Endothelial cell of umbilical vein (primary cell): ENCODE data around the gene TRIM65.

ENCODE experiments used
- CTCF ChIP-seq, 2 donors: IDR thresholded peaks; 1 replicate in 1 of 2; 2 replicates in 1 of 2; pipeline ENCODE4 v1.5.1; 2011; ENCODE audit warnings: low read length in 2 of 2, mild to moderate bottlenecking in 2 of 2, moderate library complexity in 2 of 2, control low read depth in 1 of 2, inconsistent platforms in 1 of 2, low read depth in 1 of 2; ENCODE audit not compliant: insufficient read depth in 1 of 2; ENCODE audit errors: extremely low read depth in 1 of 2
- EZH2 ChIP-seq: IDR thresholded peaks from 2 replicates; pipeline ENCODE4 v1.6.1; 2012; ENCODE audit warnings: borderline replicate concordance, low read depth, mild to moderate bottlenecking, moderate library complexity, low read length, inconsistent platforms; ENCODE audit not compliant: severe bottlenecking
- FOS ChIP-seq: IDR thresholded peaks from 2 replicates; pipeline ENCODE4 v1.6.1; 2011; ENCODE audit warnings: mild to moderate bottlenecking, low read length, moderate library complexity, borderline replicate concordance; ENCODE audit not compliant: insufficient read depth
- JUN ChIP-seq: IDR thresholded peaks from 2 replicates; pipeline ENCODE4 v1.6.1; 2011; ENCODE audit warnings: borderline replicate concordance, low read depth; ENCODE audit not compliant: insufficient read length, insufficient read depth
- MAX ChIP-seq: IDR thresholded peaks from 2 replicates; pipeline ENCODE4 v1.6.1; 2011; ENCODE audit not compliant: insufficient read depth, insufficient read length
- MYC ChIP-seq: IDR thresholded peaks from one replicate; pipeline ENCODE4 v1.6.1; 2011; ENCODE audit warnings: mild to moderate bottlenecking, low read depth, low read length
- POLR2A ChIP-seq: IDR thresholded peaks from 2 replicates; pipeline ENCODE4 v1.6.1; 2012; ENCODE audit warnings: low read depth, mild to moderate bottlenecking, control low read depth, low read length
- POLR2AphosphoS5 ChIP-seq: IDR thresholded peaks from 2 replicates; pipeline ENCODE4 v1.6.1; 2012; ENCODE audit warnings: low read depth, mild to moderate bottlenecking, control low read depth, low read length, moderate library complexity; ENCODE audit not compliant: insufficient read depth

- no peak for TF ChIP-seq CTCF (IDR thresholded peaks at IDR 0.05; ENCODE audit: extremely low read depth in 1 of 2, insufficient read depth in 1 of 2, low read depth in 1 of 2, low read length in 2 of 2)
- no peak for TF ChIP-seq EZH2
- TF ChIP-seq POLR2A, result no peak
- no peak for TF ChIP-seq JUN
- TF ChIP-seq POLR2AphosphoS5, result no peak
- no peak for TF ChIP-seq MYC
- TF ChIP-seq MAX, result no peak
- no peak for TF ChIP-seq FOS
Measured at GRCh38 chr17:75941442-75941819, 44.7 kb upstream of the TRIM65 start.
